GM18868 (cell line): ENCODE measurements around the gene SEPTIN2.
A peak's percentile ranks its signal among the peaks of the same experiment; 100 is the strongest.
"Not testable (repeated sequence)": the region's sequence is repeated elsewhere in the genome, so short reads cannot be mapped to it uniquely, and the experiment has no call there.

Experiments used
- ATAC-seq: cut with Tn5 transposase; IDR thresholded peaks from one replicate; pipeline ENCODE4 v1.9.1; 2021; ENCODE audit warnings: mild to moderate bottlenecking, moderate library complexity; ENCODE audit not compliant: unreplicated experiment

Gene SEPTIN2

DNA sequence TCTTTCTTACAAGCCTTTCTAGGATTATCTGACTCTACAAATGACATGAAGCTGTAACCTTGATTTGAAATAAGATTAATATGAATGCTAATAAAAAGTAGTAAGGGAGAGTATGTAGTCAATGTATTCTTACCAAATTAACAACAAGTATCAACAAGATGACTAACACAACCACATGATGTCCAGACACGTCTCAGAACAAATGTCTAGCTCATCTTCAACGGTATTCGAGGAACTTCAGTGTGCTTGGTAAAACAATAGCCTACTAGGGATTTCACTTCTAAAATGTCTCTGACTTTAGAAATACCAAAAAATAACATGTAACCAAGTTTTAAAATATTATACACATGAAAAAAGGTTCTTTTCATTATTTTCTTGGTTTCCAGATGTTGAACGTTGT lies 3.6 kb upstream of the SEPTIN2 start:
- ATAC-seq, result no peak

DNA sequence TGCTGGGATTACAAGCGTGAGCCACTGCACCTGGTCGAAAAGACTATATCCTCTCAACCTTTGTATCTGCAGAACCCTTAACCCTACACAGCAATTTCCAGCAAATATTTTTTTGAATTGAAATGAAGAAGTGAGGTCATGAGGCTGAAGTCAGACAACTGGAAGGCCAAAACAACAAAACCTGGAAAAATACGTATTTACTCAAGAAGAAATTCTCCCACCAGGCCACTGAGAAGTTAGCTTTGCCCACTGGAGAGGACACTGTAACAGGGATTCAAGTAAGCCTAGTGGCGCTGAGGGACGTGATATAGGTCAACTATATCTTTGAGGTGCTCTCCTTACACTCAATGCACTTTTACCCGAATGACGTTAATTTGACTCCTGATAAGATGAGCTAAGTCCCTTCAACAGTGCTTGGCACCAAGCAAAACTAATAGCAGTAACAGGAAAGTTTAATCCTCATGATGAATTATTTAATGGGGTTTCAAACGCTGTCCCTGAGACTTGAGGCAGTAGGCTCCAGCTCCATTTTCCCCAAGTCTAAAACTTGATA lies 2.1 kb upstream of the SEPTIN2 start:
- ATAC-seq, result no peak

DNA sequence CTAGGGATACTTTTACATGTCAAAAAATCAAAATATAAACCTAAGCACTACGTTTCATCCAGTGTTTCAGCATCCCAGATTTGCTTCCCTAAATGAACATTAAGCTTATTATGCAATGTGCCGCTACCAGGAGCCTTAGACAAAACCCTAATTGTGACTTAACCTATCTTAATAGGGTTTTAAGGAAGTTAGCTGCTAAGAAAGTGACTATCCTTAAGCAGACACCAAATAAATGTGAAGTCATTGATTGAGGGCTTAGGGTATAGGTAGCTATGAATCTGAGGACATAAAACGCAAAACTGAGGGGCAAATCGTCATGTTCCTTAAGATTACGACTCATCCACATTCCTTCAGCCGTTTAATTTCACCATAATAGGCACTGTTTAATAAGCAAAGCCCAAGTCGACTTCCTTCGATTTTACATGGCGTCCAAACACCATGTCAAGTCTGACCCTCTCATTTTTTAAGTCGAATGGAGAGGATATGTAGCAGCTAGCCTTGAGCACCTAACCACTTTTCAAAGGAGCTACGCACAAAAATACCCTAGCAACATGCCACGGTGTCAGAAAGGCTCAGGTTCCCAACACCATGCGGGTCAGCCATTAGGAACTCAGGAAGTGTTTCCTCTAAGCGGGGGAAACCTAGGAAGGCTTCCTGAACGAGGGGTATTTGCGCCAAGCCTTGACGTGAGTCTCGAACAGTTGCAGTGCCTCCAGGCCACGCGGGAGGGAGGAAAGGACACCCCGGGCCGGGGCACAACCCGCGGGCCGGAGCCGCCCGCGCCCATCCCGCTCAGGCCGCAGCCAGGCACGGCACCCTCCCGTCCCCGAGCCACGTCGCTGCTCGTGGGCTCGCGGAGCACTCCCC lies 1.3 kb upstream of the SEPTIN2 start:
- ATAC-seq, result no peak

DNA sequence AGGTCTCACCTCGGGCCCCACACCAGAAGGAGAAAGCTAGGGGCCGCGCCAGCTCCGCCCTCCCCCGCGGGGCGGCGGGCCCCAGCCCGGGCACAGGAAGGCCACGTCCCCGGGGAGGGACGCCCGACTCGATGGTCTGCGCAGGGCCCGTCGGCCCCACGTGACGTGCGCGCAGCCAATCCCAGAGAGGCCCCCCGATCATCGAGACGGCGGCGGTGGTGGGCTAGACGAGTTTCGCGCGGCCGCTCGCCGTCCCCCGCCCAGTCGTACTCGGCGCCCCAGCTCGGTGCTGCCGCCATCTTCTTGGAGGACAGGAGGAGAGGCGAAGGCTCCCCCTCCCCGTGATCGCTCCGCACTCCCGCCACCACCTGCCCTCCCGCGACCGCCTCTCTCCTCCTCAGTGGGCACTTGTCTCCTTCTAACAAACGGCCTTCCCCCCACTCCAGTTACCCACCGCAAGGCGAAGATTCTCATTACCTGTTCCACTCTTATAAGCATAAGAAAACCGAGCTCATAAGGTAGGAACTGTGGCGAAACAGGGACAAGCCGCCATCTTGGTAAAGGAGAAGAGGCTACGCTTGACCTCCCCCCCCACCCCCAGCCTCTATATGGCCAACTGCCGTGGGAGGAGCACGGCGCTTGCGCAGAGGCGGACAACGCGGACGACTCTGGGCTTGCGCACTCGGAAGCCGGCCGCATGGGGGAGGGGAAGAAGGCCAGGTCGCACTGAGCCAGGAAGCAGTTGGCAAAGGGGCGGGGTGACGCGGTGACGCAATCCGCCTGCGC lies 439 bp upstream of the SEPTIN2 start, which contains the start of gene HDLBP:
Gene HDLBP, minus strand, starts transcription at position 580 of the 786 bp plus-strand sequence. CDS start 48,803 bp downstream, outside the sequence.
- ATAC-seq, result peak; percentile 68

DNA sequence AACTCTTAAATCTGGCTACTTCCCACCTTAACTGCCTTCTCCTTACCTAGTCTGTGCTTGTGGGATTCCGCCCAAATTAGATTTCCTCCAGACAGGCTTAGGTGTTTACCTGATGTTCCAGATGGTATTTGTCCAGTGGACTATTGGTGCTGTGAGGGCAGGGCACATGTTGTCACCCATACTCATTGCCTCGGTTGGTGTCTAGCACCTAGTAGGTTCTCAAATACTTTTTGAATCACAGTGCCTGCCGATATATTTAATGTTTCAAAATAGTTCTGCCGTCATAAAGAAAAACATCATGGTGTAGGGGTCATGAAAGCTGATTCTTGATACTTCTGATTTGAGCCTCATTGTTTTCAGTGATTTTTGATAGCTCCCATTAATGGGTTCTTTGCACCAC lies 1.1 kb downstream of the SEPTIN2 start:
- ATAC-seq, result no peak

DNA sequence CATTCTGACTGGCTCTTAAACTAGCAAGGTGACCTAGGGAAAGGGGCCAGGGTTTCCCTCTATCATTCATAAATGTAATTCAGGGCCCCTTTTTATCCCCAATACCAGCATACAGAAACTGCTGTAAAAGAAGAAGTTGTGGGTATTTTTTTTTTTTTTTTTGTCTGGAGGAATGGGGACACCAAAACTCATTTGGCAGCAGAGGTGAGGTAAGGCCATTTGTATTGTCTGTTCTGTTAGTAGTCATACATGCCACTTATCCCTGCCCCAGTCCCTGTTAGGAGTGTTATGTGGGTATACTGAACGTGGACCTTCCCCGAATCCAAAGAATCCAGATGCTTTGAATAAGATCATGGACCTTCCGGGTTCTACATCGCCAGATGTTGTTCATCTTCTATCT lies 1.7 kb downstream of the SEPTIN2 start:
- no peak for ATAC-seq

DNA sequence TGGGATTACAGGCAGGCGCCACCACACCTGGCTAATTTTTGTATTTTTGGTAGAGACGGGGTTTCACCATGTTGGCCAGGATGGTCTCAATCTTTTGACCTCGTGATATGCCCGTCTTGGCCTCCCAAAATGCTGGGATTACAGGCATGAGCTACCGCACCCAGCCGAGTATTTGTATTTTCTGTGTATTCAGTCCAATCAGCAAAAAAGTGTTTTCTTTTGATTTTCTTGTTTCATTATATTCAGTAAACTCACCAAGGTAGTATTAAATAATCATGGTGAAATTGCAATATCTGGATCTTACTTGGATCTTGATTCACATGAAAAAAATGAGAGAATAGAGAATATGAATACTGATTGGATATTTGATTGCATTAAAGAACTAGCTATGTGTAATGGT lies 3.1 kb downstream of the SEPTIN2 start:
- not testable (repeated sequence) for ATAC-seq

DNA sequence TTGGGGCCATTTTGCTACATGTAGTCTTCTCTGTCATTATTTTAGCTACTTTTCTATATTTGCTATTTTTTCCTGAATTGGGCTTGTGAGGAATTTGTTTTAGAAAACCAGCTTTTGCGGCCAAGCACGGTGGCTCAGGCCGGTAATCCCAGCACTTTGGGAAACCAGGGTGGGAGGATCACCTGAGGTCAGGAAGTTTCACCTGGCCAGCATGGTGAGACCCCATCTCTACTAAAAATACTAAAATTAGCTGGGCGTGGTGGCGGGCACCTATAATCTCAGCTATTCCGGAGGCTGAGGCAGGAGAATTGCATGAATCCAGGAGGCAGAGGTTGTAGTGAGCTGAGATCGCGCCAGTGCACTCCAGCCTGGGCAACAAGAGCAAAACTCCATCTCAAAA lies 4.7 kb downstream of the SEPTIN2 start:
- no peak for ATAC-seq

DNA sequence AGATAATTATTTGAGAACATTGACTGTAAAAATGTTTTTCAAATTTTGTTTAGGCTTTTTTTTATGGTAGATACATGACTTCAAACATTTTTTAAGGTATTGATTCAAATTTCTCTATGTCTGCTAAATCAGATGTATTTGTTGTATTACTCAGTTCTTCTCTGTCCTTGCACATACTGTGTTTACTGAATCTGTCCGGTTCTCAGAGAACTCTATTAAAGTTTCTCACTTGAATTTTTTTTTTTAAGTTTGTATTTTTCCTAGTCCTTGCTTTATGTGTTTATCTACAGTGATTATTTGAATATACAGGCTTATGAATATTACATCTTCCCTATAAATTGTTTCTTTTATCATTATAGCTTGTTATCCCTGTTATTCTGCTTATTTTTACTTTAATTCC lies 5.3 kb downstream of the SEPTIN2 start:
- ATAC-seq, result no peak

DNA sequence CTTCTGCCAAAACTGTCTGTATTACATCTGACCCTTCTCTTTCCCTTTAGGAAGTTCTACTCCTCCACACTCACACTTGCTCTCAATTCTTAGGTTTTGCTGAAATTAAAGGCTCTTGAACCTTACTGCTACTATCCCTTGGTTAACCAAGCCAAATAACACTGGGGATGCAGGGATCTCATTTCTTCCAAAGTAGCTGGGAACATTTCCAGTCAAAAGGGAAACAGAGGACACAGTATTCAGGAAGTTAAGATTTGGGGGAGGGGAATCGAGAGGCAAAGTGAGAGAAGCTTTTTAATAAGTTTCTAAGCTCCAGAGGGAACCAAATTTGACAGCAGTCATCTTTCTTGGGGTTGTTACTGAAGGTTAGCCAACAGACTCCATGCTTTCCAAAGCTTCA lies 6.2 kb downstream of the SEPTIN2 start:
- no peak for ATAC-seq

DNA sequence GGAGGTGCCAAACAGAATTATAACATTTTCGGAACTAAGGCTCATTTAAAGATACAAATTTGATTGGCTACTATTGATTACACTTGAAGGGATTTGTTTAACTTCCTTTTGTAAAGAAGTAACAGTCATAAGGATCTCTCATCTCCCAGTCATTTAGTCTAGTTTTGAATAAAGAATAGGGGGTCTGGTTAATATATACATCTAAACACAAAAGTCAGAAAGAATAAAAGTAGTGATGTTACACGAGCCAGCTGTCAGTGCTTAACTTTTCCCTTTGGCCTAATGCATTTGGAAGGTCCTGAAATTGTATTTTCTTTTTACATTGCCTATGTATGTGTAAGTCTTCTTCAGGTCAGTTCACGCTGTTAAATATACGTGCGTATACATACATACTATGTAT lies 8.1 kb downstream of the SEPTIN2 start:
- no peak for ATAC-seq

DNA sequence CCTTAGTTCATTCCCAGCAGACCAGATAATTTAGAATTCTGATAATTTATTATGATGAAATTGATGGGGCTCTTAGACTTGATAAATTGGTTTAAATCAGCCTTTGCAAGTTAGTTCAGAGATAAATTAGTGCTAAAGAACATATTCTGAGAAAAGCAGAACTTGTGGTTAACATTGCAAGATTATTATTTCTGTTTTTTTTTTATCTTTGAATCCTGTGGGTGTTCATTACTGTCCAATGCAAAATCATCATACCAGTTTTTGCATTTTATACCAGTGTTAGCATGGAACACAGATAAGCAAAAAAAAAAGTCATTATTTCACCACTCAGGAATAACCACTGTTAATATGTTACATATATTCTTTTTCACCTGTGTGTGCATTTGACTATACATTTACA lies 9.1 kb downstream of the SEPTIN2 start:
- ATAC-seq, result no peak

DNA sequence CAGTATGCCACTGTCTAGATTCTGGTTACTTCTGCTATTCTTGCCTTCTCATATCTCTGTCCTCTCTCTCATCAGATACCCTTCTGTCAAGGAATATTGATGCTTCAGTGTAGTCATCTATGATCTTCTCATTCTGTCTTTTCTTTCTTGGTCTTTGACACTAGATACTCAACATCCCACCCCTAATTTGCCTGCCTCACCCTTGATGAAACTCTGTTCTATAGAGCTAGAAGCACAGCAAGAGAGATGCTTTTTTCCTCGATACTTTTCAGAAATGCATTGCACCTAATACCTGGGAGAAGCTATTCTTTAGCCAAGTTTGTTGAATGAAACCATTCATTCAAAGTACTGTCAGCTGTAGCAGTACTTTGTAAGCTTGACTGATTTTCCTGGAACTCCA lies 9.5 kb downstream of the SEPTIN2 start:
- no peak for ATAC-seq

DNA sequence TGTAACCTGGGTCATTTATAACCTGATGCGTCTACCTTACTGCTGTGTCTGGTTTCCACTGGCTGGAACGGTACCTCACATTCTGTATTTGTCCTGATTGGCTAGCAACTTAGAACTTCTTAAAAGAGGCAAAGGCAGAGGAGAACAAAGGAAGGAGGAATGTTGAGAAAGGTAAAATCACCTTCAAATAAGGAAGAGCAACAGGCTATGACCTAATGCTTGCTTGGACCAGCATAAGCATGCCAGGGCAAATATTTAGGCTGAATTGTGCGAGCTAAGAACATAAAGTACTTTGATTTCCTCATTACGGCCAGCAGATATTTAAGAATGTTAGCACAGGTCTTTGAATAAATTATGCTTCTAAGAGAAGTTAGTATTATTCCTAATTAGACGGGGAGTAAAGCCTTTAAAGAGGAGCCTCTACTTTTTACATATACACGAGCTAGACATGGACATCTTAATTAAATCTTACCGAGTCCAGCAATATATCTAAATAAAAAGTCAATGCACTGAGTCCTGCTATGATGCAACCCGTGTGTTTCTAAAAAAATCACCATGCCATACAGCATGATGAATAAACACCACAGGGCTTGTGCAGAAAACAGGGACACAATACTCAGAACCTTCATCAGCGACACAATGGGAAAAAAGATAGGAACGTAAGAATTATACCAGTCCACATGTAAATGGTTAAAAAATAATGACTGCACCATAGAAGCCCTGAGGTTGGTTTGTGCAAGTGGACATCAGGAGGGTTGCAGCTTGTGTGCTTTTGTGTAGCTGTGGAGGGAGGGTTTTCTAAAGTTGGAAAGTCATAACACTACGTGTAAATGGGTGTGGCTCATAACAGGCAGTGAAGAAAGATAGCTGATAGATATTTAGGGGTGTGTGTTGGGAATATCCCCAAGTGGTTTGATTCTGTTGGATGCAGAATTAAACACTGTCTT lies 14.2 kb downstream of the SEPTIN2 start:
- no peak for ATAC-seq

DNA sequence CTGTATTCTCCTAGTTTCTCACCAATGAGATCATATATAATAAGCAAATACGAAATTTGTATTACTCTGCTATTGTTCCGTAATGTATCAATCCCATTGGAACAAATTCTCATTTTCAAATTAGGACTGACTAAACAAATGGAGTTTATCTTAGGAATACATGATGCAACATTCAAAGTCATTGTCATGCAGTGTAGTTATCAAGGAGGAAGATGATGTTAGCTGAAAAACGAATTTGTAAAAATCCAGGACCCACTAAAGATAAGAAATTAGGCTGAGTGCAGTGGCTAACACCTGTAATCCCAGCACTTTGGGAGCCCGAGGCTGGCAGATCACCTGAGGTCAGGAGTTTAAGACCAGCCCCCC lies 14.9 kb downstream of the SEPTIN2 start:
- no peak for ATAC-seq

DNA sequence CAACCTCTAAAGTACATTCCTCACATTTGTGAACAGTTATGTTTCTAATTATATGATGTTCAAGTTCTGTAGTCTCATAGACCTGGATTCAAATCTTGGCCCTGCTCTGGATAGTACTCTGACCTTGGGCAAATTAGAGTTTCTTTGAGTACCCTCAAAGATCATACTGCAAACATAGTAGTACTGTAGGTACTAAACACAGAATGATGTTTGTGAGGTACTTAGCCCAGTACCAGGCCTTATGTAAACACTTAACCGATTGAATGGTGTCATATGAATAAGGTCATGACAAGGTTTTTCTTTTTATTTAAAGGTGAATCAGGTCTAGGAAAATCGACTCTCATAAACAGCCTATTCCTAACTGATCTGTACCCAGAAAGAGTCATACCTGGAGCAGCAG lies 19.1 kb downstream of the SEPTIN2 start:
- no peak for ATAC-seq

DNA sequence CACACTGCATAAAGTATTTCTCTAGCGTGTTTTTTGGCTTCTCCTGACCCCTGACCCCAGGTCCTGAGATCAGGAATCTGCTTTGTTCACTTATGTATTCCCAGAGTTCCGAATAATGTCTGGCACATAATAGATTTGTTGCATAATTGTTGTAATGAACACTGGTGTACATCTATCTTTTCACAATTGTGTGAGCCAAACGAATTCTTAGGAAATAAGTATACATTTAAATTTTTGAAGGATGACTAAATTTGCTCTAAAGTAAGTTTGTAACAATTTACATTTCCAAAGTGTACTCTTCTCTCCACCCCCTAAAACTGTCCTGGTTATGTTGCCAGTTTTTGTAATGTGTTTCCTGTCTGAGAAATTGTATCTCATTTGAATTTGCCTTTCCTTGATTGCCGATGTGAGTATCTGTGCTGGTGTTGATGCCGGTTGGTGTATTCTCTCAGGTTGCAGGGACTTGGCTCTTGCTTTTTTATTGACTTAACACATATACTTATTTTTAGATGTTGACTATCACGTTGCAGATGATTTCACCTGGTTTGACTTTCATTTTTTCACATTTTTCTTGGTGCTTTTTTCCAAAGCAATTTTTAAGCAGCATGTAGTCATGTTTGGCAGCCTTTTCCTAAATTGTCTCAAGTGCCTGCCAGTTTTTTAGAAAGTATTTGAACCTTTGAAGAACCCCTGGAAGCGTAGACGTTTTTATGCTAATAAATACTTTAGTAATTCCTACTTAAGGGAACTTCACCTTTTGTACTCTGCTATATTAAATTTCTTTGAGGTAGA lies 24.3 kb downstream of the SEPTIN2 start:
- no peak for ATAC-seq

DNA sequence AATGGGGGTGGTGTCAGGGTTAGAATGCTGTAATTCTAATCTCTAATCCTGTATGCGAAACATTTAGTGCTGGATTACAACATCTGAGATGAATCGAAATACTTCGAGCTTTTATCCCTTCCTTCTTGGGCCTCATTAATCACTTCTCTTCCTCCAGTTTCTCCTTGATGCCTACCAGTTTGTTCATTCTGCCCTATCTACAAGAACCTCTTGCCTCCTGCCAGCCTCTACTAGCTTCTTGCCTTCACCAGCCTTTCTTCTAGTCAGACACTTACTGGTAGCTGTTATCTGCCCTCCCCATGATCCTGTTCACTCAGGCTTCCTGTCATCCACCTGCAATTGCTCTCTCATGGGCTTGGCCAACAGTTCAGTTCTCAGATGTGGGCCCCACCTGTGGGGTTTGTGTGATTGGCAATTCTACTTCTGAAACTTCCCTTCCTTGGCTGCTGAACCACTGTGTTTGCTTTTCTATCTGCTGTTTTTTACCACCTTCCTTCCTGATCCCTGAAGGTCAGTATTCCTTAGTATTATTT lies 25.0 kb downstream of the SEPTIN2 start:
- no peak for ATAC-seq

DNA sequence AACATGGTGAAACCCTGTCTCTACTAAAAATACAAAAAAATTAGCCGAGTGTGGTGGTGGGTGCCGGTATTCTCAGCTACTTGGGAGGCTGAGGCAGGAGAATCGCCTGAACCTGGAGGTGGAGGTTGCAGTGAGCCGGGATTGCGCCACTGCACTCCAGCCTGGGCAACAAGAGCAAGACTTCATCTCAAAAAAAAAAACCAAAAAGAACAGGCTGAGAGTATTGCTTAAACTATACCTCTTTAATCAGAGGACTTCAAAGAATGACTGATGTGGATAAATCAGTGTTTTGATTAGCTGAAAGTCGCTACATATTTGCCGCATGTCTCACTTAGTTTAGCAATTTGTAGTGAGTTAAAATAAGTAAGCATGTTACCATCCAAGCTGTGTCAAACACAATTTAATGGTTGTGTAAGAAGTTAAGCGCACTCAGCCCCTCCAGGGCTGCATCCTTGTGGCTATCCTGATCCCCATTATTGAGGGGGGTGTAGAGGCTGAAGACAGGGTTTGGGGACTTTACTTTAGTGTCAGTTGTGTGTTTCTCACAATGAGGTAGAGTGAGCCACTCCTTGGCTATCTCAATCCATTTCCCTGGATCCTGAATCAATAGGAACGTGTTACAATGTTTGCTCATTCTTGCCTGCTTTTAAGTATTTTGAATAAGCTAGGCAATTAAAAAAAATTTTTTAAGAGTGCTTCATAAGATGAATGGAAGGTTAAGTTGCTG lies 29.4 kb downstream of the SEPTIN2 start:
- ATAC-seq, result no peak
